Measurements from ENCODE around the gene UACA. TPM values are rescaled to one million over a fixed set of nuclear protein-coding genes. Genes with fewer than 3 reads are reported as not detected.

UACA gene
- total RNA-seq, 3 donors from 2014 or later (not counting 1 experiment from before 2014, with no cell fraction given) = 1.1 to 3.1 (median 2.1) TPM

- no peak for ATAC-seq
- no peak overlapping the region for H3K4me3 ChIP-seq (ENCODE audit: low read length)
- H3K27ac Mint-ChIP-seq = no peak overlapping the region
- no peaks in the 10 kb centered on the region for H3K4me1 ChIP-seq (ENCODE audit: control insufficient read depth, insufficient read depth, low read length)
- intact Hi-C loops (cut with micrococcal nuclease) = no loop called here
- H3K36me3 Mint-ChIP-seq = no peaks in the 10 kb centered on the region
- no peaks in the 10 kb centered on the region for H3K9me3 Mint-ChIP-seq
- no peaks in the 10 kb centered on the region for H3K4me1 Mint-ChIP-seq
- no peak for TF ChIP-seq CTCF (IDR thresholded peaks at IDR 0.05)
- H3K27me3 Mint-ChIP-seq (ENCODE audit: low read depth in 2 of 2) = peaks cover 6 to 13% of the 10 kb centered on the region in 2 donors
- H3K9me3 ChIP-seq (ENCODE audit: control insufficient read depth, insufficient read depth, low read length) = no peaks in the 10 kb centered on the region
- no peaks in the 10 kb centered on the region for H3K36me3 ChIP-seq (ENCODE audit: control insufficient read depth, insufficient read depth, low read length)
- no peak for DNase-seq
- WGBS (ENCODE audit: insufficient coverage) = 73% methylated on average over 5 of the region's 5 CpGs
- no peak overlapping the region for H3K4me3 Mint-ChIP-seq
- no peaks in the 10 kb centered on the region for H3K27me3 ChIP-seq (ENCODE audit: control insufficient read depth, insufficient read depth, low read length)
- H3K27ac ChIP-seq (ENCODE audit: low read length) = no peak overlapping the region
Observed at GRCh38 chr15:70791259-70791658, 27.9 kb upstream of the UACA start.

- Mint-ChIP-seq H3K27ac (no peak overlapping the region), H3K36me3 (no peaks in the 10 kb centered on the region), H3K9me3 (no peaks in the 10 kb centered on the region), H3K4me1 (peaks cover 4 to 5% of the 10 kb centered on the region in 2 donors), H3K27me3 (ENCODE audit: low read depth in 2 of 2) (peaks cover 6 to 13% of the 10 kb centered on the region in 2 donors), H3K4me3 (no peak overlapping the region)
- 74% methylated on average over 3 of the region's 4 CpGs for WGBS (ENCODE audit: insufficient coverage)
- no peaks in the 10 kb centered on the region for H3K27me3 ChIP-seq (ENCODE audit: control insufficient read depth, insufficient read depth, low read length)
- no peak for ATAC-seq
- no peak for DNase-seq
- no peak overlapping the region for H3K4me3 ChIP-seq (ENCODE audit: low read length)
- no peak overlapping the region for H3K27ac ChIP-seq (ENCODE audit: low read length)
- no peaks in the 10 kb centered on the region for H3K36me3 ChIP-seq (ENCODE audit: control insufficient read depth, insufficient read depth, low read length)
- H3K9me3 ChIP-seq (ENCODE audit: control insufficient read depth, insufficient read depth, low read length) = no peaks in the 10 kb centered on the region
- H3K4me1 ChIP-seq (ENCODE audit: control insufficient read depth, insufficient read depth, low read length) = no peaks in the 10 kb centered on the region
- no peak for TF ChIP-seq CTCF (IDR thresholded peaks at IDR 0.05)
- intact Hi-C loops (cut with micrococcal nuclease) = no loop called here
Observed at GRCh38 chr15:70789213-70789612, 25.9 kb upstream of the UACA start.

GRCh38 chr15:70788114-70789049, 25.0 kb upstream of the UACA start:
- intact Hi-C loops (cut with micrococcal nuclease) = no loop called here
- no peak for TF ChIP-seq CTCF (IDR thresholded peaks at IDR 0.05)
- Histone ChIP-seq H3K4me1 (ENCODE audit: control insufficient read depth, insufficient read depth, low read length) (no peaks in the 10 kb centered on the region), H3K9me3 (ENCODE audit: control insufficient read depth, insufficient read depth, low read length) (no peaks in the 10 kb centered on the region), H3K36me3 (ENCODE audit: control insufficient read depth, insufficient read depth, low read length) (no peaks in the 10 kb centered on the region), H3K27ac (ENCODE audit: low read length) (no peak overlapping the region), H3K4me3 (ENCODE audit: low read length) (no peak overlapping the region), H3K27me3 (ENCODE audit: control insufficient read depth, insufficient read depth, low read length) (no peaks in the 10 kb centered on the region)
- Mint-ChIP-seq H3K27ac (no peak overlapping the region), H3K27me3 (ENCODE audit: low read depth in 2 of 2) (peaks cover 6 to 13% of the 10 kb centered on the region in 2 donors), H3K4me1 (peaks cover 4 to 5% of the 10 kb centered on the region in 2 donors), H3K4me3 (no peak overlapping the region), H3K36me3 (no peaks in the 10 kb centered on the region), H3K9me3 (no peaks in the 10 kb centered on the region)
- DNase-seq (no peak), ATAC-seq (no peak)
- 82% methylated on average over 6 of the region's 6 CpGs for WGBS (ENCODE audit: insufficient coverage)
